Right atrium auricular region (tissue), 2 donors: ENCODE results near the gene ACTR3. TPM values are rescaled to one million over a fixed set of nuclear protein-coding genes. Genes with fewer than 3 reads are reported as not detected.

Experiments
- DNase-seq: peaks from one replicate; pipeline ENCODE4 v3.0.0-alpha.2; 2019; ENCODE audit warnings: low spot score
- H3K27ac ChIP-seq, 2 donors: fragments of 200-600 bp; sonication (generic); 1 replicate in 1 of 2; 2 replicates in 1 of 2; pipeline ENCODE4 v1.5.1; 2016 to 2019
- H3K27me3 ChIP-seq, 2 donors: fragments of 200-600 bp; sonication (generic); one replicate each; pipeline versions ENCODE4 v1.5.1 to v1.6.0; 2017 to 2019
- H3K36me3 ChIP-seq: fragments of 200-600 bp; sonication (generic); one replicate; pipeline ENCODE4 v1.5.1; 2016
- H3K4me1 ChIP-seq, 2 donors: fragments of 200-600 bp; sonication (generic); one replicate each; pipeline versions ENCODE4 v1.5.1 to v1.6.0; 2017 to 2019
- H3K4me3 ChIP-seq, 2 donors: fragments of 200-600 bp; sonication (generic); 1 replicate in 1 of 2; 2 replicates in 1 of 2; pipeline ENCODE4 v1.5.1; 2017 to 2019; ENCODE audit warnings: mild to moderate bottlenecking in 1 of 2, moderate library complexity in 1 of 2
- H3K9me3 ChIP-seq, 2 donors: fragments of 200-600 bp; sonication (generic); one replicate each; pipeline ENCODE4 v1.5.1; 2019
- total RNA-seq, 2 donors: library from RNA; depleted of rRNA; stranded (reverse); fragments of >200 nt; gene quantifications; one replicate each; pipeline ENCODE4 v1.1.0, GENCODE V29; 2016
- TF ChIP-seq, protein P1 (sequence below), 2 donors: fragments of 200-600 bp; sonication (generic); IDR thresholded peaks; one replicate each; pipeline ENCODE4 v1.5.1; 2019; ENCODE audit warnings: antibody characterized with exemption in 2 of 2

The ACTR3 gene
- total RNA-seq, 2 donors from 2014 or later: 68.5 to 70.5 TPM

DNA sequence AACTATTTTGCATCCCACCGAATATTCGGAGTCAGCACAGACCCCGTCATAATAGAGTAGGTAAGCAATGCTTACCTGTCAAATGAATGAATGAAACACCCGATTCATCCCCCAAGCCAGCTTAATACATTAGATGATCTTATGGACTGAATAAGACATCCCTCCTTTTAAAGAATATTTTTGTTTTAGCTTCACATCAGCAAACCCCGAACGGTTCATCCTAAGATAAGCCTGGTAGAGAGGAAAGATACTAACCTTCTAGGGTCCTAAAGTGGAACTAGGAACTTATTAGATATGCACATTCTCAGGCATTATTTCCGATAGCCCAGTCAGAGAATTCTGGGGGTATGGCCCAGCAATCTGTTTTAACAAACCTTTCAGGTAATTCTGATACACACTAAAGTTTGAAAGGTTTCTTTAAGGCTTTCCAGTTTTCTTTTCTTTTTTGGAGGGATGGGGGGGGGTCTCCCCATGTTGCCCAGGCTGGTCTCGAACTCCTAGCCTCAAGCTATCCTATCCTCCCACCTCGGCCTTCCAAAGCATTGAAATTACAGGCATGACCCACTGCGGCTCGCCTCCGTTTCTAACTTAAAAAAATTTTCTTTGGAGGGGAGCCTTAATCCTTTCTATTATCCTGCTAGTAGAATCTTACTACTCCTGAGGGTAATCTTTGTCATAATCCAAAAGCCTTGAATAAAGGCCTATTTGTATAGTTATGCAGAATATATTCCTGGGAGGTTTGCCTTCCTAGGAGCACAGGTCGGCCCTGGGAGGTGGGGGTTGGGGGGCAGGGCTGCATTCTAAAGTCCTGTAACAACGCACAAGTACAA lies 1.0 kb upstream of the ACTR3 start:
- no peaks in the 10 kb centered on the region for H3K36me3 ChIP-seq
- peak overlapping the region; percentile 91 to 98 for H3K4me3 ChIP-seq
- no peaks in the 10 kb centered on the region for H3K27me3 ChIP-seq
- peaks cover 0 to 53% of the 10 kb centered on the region in 2 donors for H3K4me1 ChIP-seq
- H3K9me3 ChIP-seq: no peaks in the 10 kb centered on the region
- TF ChIP-seq, protein P1, sequence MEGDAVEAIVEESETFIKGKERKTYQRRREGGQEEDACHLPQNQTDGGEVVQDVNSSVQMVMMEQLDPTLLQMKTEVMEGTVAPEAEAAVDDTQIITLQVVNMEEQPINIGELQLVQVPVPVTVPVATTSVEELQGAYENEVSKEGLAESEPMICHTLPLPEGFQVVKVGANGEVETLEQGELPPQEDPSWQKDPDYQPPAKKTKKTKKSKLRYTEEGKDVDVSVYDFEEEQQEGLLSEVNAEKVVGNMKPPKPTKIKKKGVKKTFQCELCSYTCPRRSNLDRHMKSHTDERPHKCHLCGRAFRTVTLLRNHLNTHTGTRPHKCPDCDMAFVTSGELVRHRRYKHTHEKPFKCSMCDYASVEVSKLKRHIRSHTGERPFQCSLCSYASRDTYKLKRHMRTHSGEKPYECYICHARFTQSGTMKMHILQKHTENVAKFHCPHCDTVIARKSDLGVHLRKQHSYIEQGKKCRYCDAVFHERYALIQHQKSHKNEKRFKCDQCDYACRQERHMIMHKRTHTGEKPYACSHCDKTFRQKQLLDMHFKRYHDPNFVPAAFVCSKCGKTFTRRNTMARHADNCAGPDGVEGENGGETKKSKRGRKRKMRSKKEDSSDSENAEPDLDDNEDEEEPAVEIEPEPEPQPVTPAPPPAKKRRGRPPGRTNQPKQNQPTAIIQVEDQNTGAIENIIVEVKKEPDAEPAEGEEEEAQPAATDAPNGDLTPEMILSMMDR (IDR thresholded peaks at IDR 0.05): no peak
- no peak for DNase-seq
- peak overlapping the region; percentile 99 for H3K27ac ChIP-seq

DNA sequence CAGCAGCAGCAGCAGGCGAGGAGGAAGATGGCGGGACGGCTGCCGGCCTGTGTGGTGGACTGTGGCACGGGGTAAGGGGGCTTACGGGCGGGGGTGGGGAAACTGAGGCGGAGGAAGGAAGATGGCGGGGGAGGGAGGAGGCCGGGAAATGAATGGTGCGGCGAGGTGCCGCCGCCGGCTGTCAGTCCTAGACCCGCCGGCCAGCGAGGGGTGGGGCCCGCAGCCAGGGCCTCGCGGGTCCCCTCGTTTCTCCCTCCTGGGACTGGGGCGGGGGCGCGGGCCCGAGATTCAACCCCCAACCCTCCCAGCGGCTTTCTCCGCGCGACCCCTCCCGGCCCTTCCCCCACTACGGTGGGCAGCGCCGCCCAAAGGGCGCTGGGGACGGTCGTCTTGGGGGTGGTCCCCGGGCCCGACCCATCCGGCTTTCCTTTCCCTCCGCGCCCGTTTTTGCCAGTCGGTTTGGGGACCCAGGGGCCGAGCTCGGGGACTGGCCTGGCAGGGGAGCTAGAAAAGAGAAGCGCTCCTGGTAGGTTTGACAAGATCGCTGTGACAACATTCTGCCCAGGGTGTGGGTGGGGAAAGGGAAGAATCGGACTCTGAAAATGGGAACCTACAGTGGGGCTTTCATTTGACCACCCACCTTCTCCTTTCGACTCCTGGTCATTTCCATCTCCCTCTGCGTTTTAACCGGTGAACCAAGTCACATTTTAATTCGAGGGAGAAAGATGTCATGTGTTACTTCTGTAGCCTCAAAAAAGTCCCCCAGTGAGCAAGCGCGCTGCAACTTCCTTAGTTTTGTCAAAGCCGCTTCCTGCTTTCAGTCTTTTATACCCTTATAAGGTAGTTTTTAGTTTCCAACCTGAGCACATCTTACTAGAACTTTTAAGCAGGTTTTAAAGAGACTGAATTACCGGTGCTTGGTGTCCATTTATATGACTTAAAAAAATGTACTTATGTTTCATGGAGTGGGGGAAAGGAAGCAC lies 655 bp downstream of the ACTR3 start:
- TF ChIP-seq, protein P1 (IDR thresholded peaks at IDR 0.05): peak in 1 of 2 donors; percentile 38
- Histone ChIP-seq H3K4me3 (peak overlapping the region; percentile 91 to 98), H3K36me3 (no peaks in the 10 kb centered on the region), H3K9me3 (no peaks in the 10 kb centered on the region), H3K4me1 (peaks cover 0 to 68% of the 10 kb centered on the region in 2 donors), H3K27ac (peak overlapping the region; percentile 99), H3K27me3 (no peaks in the 10 kb centered on the region)
- peak; percentile 81 for DNase-seq

DNA sequence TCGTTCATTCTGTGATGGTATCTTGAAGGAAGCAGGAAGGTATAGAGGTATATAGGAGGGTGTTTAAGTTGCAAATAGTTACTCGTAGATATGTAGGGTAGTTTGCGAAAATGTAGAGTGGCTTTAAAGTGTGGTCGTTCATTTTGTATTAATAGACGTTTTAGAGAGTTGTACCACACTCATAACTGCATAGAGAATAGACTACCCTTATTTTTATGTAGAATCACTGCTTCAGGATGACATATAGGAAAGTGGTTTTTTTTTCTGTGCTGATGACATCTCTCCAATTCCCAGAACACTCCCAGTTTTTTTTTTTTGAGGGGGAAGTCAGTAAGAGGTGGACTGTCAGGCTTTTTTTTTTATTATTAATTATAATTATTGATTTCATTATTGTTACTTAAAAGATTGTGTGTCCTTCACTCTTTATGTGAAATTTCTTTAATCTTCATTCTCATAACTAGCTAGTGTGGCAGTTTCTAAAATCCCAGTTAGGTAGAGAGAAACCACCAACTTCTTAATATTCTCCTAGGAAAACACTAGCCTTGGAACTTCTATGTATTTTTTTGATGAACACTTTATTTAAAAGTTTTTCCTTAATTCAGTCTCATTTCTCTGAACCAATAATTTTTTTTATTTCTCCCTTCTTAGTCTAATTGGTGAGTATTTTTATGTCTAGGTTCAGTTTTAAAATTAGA lies 1.5 kb downstream of the ACTR3 start:
- Histone ChIP-seq H3K9me3 (no peaks in the 10 kb centered on the region), H3K4me1 (peaks cover 0 to 74% of the 10 kb centered on the region in 2 donors), H3K4me3 (peak overlapping the region; percentile 91 to 98), H3K27ac (peak overlapping the region; percentile 99), H3K27me3 (no peaks in the 10 kb centered on the region), H3K36me3 (no peaks in the 10 kb centered on the region)
- DNase-seq: no peak
- TF ChIP-seq, protein P1 (IDR thresholded peaks at IDR 0.05): no peak

DNA sequence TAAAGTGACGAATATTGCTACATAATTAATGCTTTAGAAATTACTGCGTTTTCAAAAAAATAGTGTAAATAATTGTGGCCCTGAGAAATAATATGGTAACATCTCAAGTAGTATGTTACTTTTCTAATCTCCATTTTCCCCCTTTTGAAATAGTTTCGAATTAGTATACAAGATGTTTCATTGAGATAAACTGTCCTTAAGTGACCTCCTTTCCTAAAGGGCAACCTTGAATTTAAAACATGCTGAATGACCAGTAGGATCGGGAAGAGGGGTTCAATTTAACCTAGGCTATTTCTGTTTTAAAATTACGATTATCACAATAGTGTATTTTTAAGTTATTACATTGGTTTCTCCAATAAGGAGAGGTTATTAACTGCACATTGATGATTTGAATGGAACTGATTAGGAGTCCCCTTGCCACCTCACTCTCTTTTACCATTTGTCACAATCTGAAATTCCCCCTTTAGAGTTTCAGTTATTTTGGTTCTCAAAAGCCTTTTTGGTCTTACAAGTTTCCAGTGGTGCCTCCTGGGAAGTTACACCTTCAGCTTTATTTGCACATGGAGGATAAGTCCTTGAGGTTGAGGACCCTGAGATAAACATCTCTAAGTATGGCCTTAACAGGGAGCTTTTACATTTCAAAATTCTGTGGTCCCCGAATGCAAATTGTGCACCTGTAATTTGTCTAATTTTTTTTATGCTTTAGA lies 2.3 kb downstream of the ACTR3 start:
- H3K9me3 ChIP-seq: no peaks in the 10 kb centered on the region
- H3K36me3 ChIP-seq: no peaks in the 10 kb centered on the region
- no peaks in the 10 kb centered on the region for H3K27me3 ChIP-seq
- DNase-seq: no peak
- peaks cover 0 to 74% of the 10 kb centered on the region in 2 donors for H3K4me1 ChIP-seq
- peak overlapping the region; percentile 91 to 98 for H3K4me3 ChIP-seq
- TF ChIP-seq, protein P1 (IDR thresholded peaks at IDR 0.05): no peak
- H3K27ac ChIP-seq: peak overlapping the region; percentile 99
